Measurements from ENCODE around the gene TFPI. TPM values are rescaled to one million over a fixed set of nuclear protein-coding genes. Genes with fewer than 3 reads are reported as not detected.

TFPI gene
- total RNA-seq, 1 donor from 2014 or later = 366 TPM

GRCh38 chr2:187493877-187494568 lies 60.2 kb downstream of the TFPI start:
- intact Hi-C loops (cut with DNase I) = loop anchor here (10.0 kb wide), 1 partner anchor 1011 kb away; no protein-coding TSS in a partner anchor
- ATAC-seq (no peak), DNase-seq (no peak)
- Histone ChIP-seq H3K4me1 (peaks cover 9% of the 10 kb centered on the region), H3K27me3 (no peaks in the 10 kb centered on the region), H3K4me3 (no peak overlapping the region), H3K36me3 (peaks cover 40% of the 10 kb centered on the region), H3K9me3 (no peaks in the 10 kb centered on the region), H3K27ac (no peak overlapping the region)
- TF ChIP-seq, protein P1, sequence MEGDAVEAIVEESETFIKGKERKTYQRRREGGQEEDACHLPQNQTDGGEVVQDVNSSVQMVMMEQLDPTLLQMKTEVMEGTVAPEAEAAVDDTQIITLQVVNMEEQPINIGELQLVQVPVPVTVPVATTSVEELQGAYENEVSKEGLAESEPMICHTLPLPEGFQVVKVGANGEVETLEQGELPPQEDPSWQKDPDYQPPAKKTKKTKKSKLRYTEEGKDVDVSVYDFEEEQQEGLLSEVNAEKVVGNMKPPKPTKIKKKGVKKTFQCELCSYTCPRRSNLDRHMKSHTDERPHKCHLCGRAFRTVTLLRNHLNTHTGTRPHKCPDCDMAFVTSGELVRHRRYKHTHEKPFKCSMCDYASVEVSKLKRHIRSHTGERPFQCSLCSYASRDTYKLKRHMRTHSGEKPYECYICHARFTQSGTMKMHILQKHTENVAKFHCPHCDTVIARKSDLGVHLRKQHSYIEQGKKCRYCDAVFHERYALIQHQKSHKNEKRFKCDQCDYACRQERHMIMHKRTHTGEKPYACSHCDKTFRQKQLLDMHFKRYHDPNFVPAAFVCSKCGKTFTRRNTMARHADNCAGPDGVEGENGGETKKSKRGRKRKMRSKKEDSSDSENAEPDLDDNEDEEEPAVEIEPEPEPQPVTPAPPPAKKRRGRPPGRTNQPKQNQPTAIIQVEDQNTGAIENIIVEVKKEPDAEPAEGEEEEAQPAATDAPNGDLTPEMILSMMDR (IDR thresholded peaks at IDR 0.05) = no peak

DNA sequence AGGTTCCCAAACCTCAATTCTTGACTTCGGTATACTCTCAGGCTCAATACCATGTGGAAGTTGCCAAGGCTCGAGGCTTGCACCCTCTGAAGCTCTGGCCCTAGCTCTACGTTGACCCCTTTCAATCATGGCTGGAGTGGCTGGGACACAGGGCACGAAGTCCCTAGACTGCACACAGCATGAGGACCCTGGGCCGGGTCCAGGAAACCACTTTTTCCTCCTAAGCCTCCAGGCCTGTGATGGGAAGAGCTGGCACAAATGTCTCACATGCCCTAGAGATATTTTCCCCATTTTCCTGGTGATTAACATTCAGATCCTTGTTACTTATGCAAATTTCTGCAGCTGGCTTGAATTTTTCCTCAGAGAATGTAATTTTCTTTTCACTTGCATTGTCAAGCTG lies 61.1 kb downstream of the TFPI start:
- Histone ChIP-seq H3K27me3 (no peaks in the 10 kb centered on the region), H3K4me3 (no peak overlapping the region), H3K4me1 (peaks cover 9% of the 10 kb centered on the region), H3K36me3 (peaks cover 40% of the 10 kb centered on the region), H3K27ac (no peak overlapping the region), H3K9me3 (no peaks in the 10 kb centered on the region)
- no peak for ATAC-seq
- intact Hi-C loops (cut with DNase I) = loop anchor here (10.0 kb wide), 1 partner anchor 1012 kb away; no protein-coding TSS in a partner anchor
- no peak for DNase-seq
- TF ChIP-seq, protein P1 (IDR thresholded peaks at IDR 0.05) = no peak

GRCh38 chr2:187486241-187486640 lies 68.0 kb downstream of the TFPI start:
- Histone ChIP-seq H3K4me3 (no peak overlapping the region), H3K9me3 (no peaks in the 10 kb centered on the region), H3K27ac (no peak overlapping the region), H3K4me1 (peaks cover 17% of the 10 kb centered on the region), H3K27me3 (no peaks in the 10 kb centered on the region), H3K36me3 (peaks cover 27% of the 10 kb centered on the region)
- DNase-seq = no peak
- TF ChIP-seq, protein P1 (IDR thresholded peaks at IDR 0.05) = no peak
- no peak for ATAC-seq
- intact Hi-C loops (cut with DNase I) = no loop called here

- Histone ChIP-seq H3K36me3 (peaks cover 28% of the 10 kb centered on the region), H3K4me3 (no peak overlapping the region), H3K4me1 (peaks cover 17% of the 10 kb centered on the region), H3K9me3 (no peaks in the 10 kb centered on the region), H3K27ac (no peak overlapping the region), H3K27me3 (no peaks in the 10 kb centered on the region)
- DNase-seq (no peak), ATAC-seq (no peak)
- TF ChIP-seq, protein P1 (IDR thresholded peaks at IDR 0.05) = no peak
- intact Hi-C loops (cut with DNase I) = no loop called here
These were observed 68.7 kb downstream of the TFPI start for GRCh38 chr2:187485523-187485922.

DNA sequence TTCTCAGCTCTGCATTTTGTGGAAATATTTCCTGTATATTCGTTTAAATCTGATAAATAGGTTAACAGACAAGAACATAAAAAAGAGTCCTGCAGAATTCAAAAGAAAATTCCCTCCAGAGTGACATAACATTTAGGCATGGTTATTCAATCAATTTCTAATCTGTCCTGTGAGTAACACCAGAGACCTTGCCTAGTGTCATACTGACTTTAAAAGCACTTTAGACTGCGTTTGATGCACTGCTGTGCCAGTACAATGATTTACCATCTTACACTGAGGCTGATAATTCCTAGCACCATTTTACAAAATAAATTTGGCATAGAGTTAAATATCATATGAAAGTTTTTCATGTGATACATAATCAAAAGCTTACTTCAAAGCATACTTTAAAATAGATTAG lies 70.7 kb downstream of the TFPI start:
- Histone ChIP-seq H3K27ac (no peak overlapping the region), H3K9me3 (no peaks in the 10 kb centered on the region), H3K4me3 (no peak overlapping the region), H3K36me3 (peaks cover 38% of the 10 kb centered on the region), H3K27me3 (no peaks in the 10 kb centered on the region), H3K4me1 (peaks cover 9% of the 10 kb centered on the region)
- ATAC-seq = no peak
- no peak for DNase-seq
- intact Hi-C loops (cut with DNase I) = no loop called here
- TF ChIP-seq, protein P1 (IDR thresholded peaks at IDR 0.05) = no peak
